GM18907 (cell line): ENCODE results near the gene KRTAP5-9.
"Not testable (repeated sequence)": the region's sequence is repeated elsewhere in the genome, so short reads cannot be mapped to it uniquely, and the experiment has no call there.

Experiments used
- ATAC-seq: cut with Tn5 transposase; IDR thresholded peaks from one replicate; pipeline ENCODE4 v1.9.1; 2021; ENCODE audit warnings: mild to moderate bottlenecking, moderate library complexity; ENCODE audit not compliant: unreplicated experiment

KRTAP5-9 gene, protein sequence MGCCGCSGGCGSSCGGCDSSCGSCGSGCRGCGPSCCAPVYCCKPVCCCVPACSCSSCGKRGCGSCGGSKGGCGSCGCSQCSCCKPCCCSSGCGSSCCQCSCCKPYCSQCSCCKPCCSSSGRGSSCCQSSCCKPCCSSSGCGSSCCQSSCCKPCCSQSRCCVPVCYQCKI

GRCh38 chr11:71548120-71548519, at the start of gene KRTAP5-9:
Gene KRTAP5-9 (plus strand): TSS chr11:71548420. CDS start chr11:71548658, 238 bp downstream.
- no peak for ATAC-seq

GRCh38 chr11:71499125-71499524, 49.1 kb upstream of the KRTAP5-9 start:
- no peak for ATAC-seq

- ATAC-seq: no peak
Measured at GRCh38 chr11:71499546-71499945, 48.7 kb upstream of the KRTAP5-9 start.

- no peak for ATAC-seq
Measured at GRCh38 chr11:71500601-71501021, 47.6 kb upstream of the KRTAP5-9 start.

DNA sequence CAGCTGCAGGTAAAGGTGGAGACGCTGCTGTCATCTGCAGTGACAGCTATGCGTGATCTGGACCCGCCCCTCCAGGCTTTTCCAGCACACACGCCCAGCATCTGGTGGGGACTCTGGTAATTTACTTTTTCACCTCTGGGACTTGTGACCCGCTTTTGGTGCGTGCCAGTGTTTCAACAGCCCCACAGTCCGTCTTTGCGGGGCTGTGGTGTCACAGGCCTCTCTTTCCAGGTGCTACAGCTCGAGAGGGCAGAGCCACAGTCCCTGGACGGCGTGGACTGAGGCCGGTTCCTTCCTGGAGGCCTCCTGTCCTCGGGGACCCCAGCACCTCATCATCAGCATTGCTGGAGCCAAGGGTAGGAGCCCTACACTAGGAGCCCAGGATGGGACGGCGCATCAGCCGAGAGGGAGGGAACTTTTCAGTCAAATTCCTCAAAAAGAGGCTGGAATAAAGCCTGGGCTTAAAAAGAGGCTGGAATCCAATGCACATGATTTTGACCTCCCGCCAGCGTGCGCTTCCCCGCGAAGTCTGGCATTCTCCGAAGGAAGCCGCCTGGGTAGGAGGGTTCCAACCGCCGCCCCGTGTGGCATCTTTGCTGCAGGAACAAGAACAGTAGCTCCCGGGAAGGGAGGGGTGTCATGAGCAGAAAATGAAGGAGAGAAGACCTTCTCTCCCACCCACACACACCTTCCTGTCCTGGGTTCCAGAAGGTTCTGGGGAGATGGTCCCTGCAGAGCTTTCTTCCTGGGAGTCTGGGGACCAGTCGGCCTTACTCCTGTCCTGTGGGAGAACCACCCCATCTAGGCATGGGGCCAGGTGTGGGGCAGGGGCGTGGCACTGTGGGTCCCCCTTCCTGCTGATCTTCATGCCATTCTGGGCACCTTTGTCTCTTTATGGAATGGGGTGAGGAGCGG, 46.9 kb upstream of the KRTAP5-9 start:
- ATAC-seq: no peak

GRCh38 chr11:71502026-71502425, 46.2 kb upstream of the KRTAP5-9 start:
- no peak for ATAC-seq

GRCh38 chr11:71502871-71503435, 45.3 kb upstream of the KRTAP5-9 start:
- no peak for ATAC-seq

DNA sequence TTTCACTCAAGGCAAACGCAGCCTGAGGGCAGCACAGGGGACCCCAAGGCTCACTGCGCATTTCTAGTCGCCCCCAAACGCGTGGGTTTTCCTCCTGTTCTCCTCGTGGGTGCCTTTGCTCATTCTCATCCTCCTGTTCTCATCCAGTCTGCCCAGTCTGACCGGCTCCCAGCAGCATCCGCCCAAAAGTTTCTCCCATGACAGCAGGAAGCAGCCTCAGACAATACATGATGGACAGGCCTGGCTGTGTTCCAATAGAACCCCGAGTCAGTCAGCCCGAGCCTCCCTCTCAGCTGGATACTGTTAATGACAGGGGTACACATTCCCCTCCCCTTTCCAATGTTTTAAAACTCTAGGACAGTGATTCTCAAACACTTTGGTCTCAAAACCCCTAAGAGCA, 43.7 kb upstream of the KRTAP5-9 start:
- no peak for ATAC-seq

DNA sequence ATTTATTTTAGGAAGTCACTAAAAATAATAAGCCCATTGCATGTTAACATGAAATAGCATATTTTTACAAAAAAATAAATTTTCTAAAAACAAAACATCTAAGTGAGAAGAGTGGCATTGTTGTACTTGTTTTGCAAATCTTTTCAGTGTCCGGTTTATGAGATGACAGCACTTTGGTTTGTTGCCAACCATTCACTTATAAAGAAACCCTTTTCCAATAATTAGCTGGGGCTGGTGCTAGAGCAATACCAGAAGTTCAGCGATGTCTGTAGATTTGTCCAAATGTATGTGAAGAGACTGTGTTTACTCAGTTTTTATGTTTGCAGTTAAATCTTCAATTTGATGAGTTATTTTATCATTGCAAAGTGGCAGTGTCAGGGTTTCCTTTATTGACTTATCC, 43.2 kb upstream of the KRTAP5-9 start:
- ATAC-seq: no peak

DNA sequence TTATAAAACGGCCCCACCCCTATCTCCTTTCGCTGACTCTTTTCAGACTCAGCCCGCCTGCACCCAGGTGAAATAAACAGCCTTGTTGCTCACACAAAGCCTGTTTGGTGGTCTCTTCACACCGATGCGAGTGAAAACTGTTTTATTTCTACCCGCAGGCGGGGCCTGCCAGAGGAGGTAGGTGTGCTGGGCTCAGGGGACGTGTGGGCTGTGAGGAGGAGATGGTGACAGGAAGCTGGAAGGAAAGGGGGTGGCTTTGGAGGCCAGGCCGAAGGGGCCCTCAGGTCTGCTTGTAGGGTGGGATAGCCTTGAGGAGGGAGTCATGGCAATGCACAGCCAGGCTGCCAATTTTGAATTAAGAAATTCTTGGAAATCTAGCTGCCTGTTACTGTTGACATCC, 42.4 kb upstream of the KRTAP5-9 start:
- no peak for ATAC-seq

- no peak for ATAC-seq
Measured at GRCh38 chr11:71507102-71507501, 41.1 kb upstream of the KRTAP5-9 start.

DNA sequence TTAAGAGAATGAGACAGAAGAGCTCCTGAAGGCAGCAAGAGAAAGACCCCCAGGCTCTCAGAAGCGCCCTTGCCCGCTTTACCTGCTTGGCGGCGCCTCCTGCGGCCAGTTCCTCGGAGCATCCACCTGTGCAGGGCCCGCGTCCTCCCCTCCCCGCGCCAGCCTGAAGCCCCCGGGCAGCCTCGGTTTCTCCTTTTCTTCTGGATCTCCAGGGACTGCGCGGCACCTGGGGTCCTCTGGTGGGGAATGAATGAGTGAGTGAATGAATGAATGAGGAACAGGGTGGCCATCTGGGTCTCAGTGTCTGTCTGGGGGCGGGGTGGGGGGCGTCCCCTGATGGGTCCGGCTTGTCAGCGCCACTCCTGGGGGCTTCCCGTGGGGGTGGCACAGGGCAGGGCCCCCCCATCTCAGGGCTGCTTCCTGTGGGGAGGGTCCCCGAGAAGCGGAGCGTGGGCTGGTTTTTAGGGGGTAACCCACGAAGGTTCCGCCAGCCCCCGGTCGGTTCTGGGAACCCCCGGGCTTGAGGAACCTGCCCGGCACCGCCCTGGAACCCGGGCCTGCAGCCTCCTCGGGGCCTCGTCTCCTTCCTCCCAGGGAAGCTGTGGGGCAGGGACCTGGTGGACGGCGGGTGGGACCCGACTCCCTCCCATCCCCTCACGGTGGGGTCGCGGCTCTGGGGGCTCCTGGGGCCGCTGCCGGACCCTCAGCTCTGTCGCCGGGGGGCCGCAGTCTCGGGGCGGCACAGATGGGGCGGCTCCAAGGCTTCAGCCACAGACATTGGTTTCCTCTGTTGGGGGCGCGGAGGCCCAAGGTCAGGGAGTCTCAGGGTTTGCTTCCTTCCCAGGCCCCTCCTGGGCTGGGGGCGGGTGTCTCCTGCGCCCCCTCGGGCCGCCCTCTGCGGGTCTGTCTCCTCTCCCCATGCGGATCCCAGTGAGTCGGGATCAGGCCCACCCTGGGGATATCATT, 29.4 kb upstream of the KRTAP5-9 start:
- ATAC-seq: no peak

- ATAC-seq: no peak
Measured at GRCh38 chr11:71519546-71519945, 28.7 kb upstream of the KRTAP5-9 start.

GRCh38 chr11:71525188-71525937, 22.9 kb upstream of the KRTAP5-9 start:
- ATAC-seq: no peak

DNA sequence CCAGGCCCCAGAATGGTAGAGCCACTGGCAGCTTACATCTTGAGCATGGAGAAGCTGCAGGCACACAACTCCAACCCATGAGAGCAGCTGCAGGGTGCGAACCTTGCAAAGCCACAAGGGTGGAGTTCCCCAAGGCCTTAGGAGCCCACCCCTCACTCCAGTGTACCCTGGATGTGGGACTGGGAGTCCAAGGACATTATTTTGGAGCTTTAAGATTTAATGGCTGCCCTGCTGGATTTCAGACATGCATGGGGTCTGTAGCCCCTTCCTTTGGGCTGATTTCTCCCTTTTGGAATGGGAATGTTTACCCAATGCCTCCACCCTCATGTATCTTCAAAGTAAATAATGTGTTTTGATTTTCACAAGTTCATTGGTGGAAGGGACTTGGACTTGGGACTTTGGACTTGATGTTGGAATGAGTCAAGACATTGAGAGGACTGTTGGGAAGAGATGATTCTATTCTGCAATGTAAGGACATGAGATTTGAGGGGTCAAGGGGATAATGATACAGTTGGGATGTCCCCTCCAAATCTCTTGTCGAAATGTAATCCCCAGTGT, 22.2 kb upstream of the KRTAP5-9 start:
- no peak for ATAC-seq

DNA sequence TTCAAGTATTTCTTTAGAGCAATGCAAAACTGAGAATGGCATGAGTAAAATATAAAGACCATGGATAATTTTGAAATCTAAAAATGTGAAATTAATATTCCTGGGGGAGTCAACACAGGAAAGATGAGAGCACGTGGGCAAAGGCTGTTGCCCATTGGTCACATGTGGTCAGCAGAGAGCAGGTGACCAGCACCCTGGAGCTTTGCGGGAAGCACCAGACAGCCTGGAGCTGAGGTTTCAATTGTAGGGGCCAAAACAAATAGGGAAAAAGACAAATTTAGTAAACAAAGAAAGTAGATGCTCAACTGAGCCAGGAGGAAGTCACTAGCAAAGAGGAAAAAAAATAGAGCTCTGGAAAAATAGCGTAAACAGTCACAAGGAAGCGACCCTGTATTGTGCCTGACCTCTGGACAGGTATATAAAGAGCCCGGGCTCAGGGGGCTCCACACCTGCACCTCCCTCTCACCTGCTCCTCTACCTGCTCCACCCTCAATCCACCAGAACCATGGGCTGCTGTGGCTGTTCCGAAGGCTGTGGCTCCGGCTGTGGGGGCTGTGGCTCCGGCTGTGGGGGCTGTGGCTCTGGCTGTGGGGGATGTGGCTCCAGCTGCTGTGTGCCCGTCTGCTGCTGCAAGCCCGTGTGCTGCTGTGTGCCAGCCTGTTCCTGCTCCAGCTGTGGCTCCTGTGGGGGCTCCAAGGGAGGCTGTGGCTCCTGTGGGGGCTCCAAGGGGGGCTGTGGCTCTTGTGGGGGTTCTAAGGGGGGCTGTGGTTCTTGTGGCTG, 21.2 kb upstream of the KRTAP5-9 start, which contains the start of gene KRTAP5-7:
KRTAP5-7 (plus strand) TSS at position 472 of the 780 bp plus-strand sequence; CDS start at position 506, 34 bp downstream.
- ATAC-seq: not testable (repeated sequence)

GRCh38 chr11:71527576-71528210, 20.5 kb upstream of the KRTAP5-9 start:
- no peak for ATAC-seq

DNA sequence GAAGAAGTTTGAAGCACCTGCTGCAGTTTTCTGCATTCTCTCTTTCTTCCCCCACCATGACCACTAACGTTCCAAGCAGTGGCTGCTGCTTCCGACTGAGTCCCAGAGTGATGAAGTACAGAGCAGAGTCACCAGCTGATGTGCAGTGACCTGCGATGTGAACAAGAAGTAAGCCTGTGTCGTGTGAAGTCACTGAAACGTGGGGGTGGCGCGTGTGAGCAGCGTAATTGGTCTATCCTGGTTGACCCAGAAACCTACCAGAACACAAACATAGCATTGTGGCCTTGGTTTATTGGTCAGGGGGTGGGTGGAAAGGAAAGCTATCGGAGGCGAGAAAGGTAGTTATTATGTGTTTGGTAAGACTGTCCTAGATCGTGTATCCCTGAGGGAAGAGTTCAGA, 17.6 kb upstream of the KRTAP5-9 start:
- ATAC-seq: no peak
